ENCODE measurements around the gene CLSTN2.
A peak's percentile ranks its signal among the peaks of the same experiment; 100 is the strongest.

Gene CLSTN2

DNA sequence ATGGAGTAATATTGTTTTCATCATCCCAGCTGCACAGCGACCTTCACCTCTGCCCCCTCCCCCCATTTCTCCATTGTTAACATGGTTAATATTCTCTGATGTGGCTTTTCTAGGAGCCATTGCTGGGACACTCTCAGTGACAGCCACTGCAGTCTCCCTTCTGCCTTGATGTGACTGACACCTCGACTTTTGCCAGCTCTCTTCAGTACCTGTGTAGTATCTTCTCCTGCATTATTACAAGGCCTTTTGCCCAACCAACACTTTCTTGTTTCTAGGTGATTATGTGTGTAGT lies 179.8 kb downstream of the CLSTN2 start:
- Histone ChIP-seq H3K4me1 (ENCODE audit: control insufficient read depth, insufficient read depth, low read length) (peaks cover 5% of the 10 kb centered on the region), H3K36me3 (ENCODE audit: control insufficient read depth in 2 of 2, insufficient read depth in 1 of 2, low read length in 2 of 2) (no peaks in the 10 kb centered on the region), H3K9me3 (ENCODE audit: control insufficient read depth, insufficient read depth, low read depth, low read length) (no peaks in the 10 kb centered on the region), H3K4me3 (ENCODE audit: low read depth, low read length) (no peak overlapping the region), H3K27ac (ENCODE audit: extremely low read depth, low read depth, low read length) (no peak overlapping the region)
- no peak for TF ChIP-seq ZBTB17 (tag by site-specific recombination; IDR thresholded peaks at IDR 0.05)
- ChIA-PET POLR2A (no interaction called here), CTCF (no interaction called here)

DNA sequence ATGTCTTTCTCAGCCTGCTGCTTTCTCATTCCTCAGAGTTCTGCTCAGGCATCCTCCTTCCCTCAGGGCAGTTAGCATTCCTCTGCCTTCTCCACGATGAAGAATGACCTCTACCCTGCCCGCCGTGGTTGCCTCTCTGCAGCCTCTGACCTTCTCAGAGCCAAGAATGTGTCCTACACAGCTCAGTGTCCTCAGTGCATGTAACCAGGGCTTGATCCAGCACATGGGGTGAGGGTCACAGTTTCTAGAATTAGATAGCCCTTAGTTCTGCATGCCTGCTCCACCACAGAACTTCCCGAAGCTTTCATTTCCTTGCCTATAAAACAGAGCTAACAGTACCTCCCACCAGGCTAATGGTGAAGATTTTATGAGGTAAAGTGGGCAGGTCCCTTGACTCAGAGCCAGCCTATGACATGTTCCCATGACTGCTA lies 182.1 kb downstream of the CLSTN2 start:
- H3K27ac ChIP-seq (ENCODE audit: extremely low read depth, low read depth, low read length): no peak overlapping the region
- H3K4me1 ChIP-seq (ENCODE audit: control insufficient read depth, insufficient read depth, low read length): peaks cover 5% of the 10 kb centered on the region
- H3K4me3 ChIP-seq (ENCODE audit: low read depth, low read length): no peak overlapping the region; the same call in 1 of the 2 replicates
- TF ChIP-seq ZNF530 (tag by site-specific recombination; IDR thresholded peaks at IDR 0.05; ENCODE audit: low read depth) (no peak), HOXD13 (CRISPR knock-in tag; IDR thresholded peaks at IDR 0.05; ENCODE audit: borderline replicate concordance) (peak; percentile 57; the same call in 1 of the 2 replicates), ZNF184 (tag by site-specific recombination; IDR thresholded peaks at IDR 0.05) (no peak), ZNF223 (tag by site-specific recombination; IDR thresholded peaks at IDR 0.05) (0 out of 2 replicates have a peak, but pooled peaks have one; percentile 24), ZSCAN23 (tag by site-specific recombination; IDR thresholded peaks at IDR 0.05) (no peak), ZIC2 (tag by site-specific recombination; IDR thresholded peaks at IDR 0.05) (0 out of 2 replicates have a peak, but pooled peaks have one; percentile 19), IKZF3 (tag by site-specific recombination; IDR thresholded peaks at IDR 0.05) (0 out of 2 replicates have a peak, but pooled peaks have one; percentile 29), ZNF791 (tag by site-specific recombination; IDR thresholded peaks at IDR 0.05) (no peak), ZBTB17 (tag by site-specific recombination; IDR thresholded peaks at IDR 0.05) (peak; percentile 58), ZNF843 (tag by site-specific recombination; IDR thresholded peaks at IDR 0.05) (peak; percentile 52; the same call in 1 of the 2 replicates), HIC1 (tag by site-specific recombination; IDR thresholded peaks at IDR 0.05) (no peak), ZSCAN16 (tag by site-specific recombination; IDR thresholded peaks at IDR 0.05) (no peak), EGR2 (tag by site-specific recombination; IDR thresholded peaks at IDR 0.05; ENCODE audit: low read depth) (peak; percentile 48; the same call in 1 of the 2 replicates), ZNF600 (tag by site-specific recombination; IDR thresholded peaks at IDR 0.05) (0 out of 2 replicates have a peak, but pooled peaks have one; percentile 30), ZFHX2 (tag by site-specific recombination; conservative IDR thresholded peaks at IDR 0.05) (peak; percentile 49), ZNF112 (tag by site-specific recombination; IDR thresholded peaks at IDR 0.05) (no peak), SALL2 (tag by site-specific recombination; IDR thresholded peaks at IDR 0.05; ENCODE audit: borderline replicate concordance) (no peak), ZNF146 (tag by site-specific recombination; IDR thresholded peaks at IDR 0.05) (no peak), KLF10 (tag by site-specific recombination; IDR thresholded peaks at IDR 0.05) (peak; percentile 23; the same call in 1 of the 2 replicates), SP7 (tag by site-specific recombination; IDR thresholded peaks at IDR 0.05) (peak; percentile 88), OSR2 (tag by site-specific recombination; IDR thresholded peaks at IDR 0.05) (peak; percentile 14; the same call in 1 of the 2 replicates), ZFP69B (tag by site-specific recombination; IDR thresholded peaks at IDR 0.05) (no peak), GLIS1 (tag by site-specific recombination; IDR thresholded peaks at IDR 0.05) (peak; percentile 68), FEZF1 (tag by site-specific recombination; IDR thresholded peaks at IDR 0.05) (peak; percentile 42; the same call in 1 of the 2 replicates)
- TF ChIP-seq, protein P1, sequence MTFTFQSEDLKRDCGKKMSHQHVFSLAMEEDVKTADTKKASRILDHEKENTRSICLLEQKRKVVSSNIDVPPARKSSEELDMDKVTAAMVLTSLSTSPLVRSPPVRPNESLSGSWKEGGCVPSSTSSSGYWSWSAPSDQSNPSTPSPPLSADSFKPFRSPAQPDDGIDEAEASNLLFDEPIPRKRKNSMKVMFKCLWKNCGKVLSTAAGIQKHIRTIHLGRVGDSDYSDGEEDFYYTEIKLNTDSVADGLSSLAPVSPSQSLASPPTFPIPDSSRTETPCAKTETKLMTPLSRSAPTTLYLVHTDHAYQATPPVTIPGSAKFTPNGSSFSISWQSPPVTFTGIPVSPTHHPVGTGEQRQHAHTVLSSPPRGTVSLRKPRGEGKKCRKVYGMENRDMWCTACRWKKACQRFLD (tag by site-specific recombination; IDR thresholded peaks at IDR 0.05): no peak
- H3K9me3 ChIP-seq (ENCODE audit: control insufficient read depth, insufficient read depth, low read depth, low read length): no peaks in the 10 kb centered on the region
- no peaks in the 10 kb centered on the region for H3K36me3 ChIP-seq (ENCODE audit: control insufficient read depth in 2 of 2, insufficient read depth in 1 of 2, low read length in 2 of 2)
- POLR2A ChIA-PET: interaction anchor here (1.3 kb wide), 1 partner anchor 23 kb away, joined by 3 read pairs; no protein-coding TSS in a partner anchor
- CTCF ChIA-PET: interaction anchor here (0.5 to 1.0 kb wide), 4 partner anchors 12 to 462 kb away, joined by 3 to 4 read pairs (median 3); no protein-coding TSS in a partner anchor

Data from HEK293 (cell line).